ENCODE measurements around the gene INPP5K.
A peak's percentile ranks its signal among the peaks of the same experiment; 100 is the strongest.
"Not testable (repeated sequence)": the region's sequence is repeated elsewhere in the genome, so short reads cannot be mapped to it uniquely, and the experiment has no call there.

INPP5K gene

DNA sequence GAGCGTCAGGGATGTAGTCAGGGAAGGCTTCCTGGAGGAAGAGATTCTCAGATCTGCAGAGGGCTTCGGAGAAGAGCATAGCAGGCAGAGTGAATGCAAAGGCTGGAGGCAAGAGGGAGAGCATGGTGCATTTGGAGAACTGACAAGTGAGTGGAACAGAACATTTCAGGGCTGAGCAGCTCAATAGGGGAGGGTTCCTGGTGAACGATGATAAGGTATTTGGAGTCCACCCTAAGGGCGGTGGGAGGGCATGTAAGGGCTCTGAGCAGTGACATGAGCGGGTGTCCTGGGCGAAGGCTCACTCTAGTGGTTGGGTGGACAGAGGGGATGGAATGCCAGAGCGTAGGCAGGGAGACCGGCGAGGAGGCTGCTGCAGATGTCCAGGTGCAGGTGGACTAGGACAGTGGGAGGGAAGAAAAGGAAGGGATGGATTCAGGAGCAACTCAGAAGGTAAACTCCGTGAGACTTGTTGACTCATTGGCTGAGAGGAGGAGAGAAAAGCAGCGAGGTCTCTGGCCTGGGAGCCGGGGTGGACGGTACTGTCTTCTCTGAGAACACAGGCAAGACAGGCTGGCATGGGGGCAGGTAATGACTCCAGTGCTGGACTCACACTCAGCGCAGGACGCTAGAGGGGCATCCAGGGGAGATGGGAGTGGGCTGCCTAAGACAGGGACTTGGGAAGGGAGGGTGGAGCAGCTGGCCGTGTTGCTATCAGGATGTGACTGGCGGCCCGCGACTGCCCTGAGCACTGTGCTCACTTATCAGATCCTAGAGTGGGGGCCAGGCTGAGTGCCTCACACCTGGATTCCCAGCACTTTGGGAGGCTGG lies 47.6 kb upstream of the INPP5K start:
- Histone ChIP-seq H3K4me3 (ENCODE audit: low read depth, low read length) (no peak overlapping the region), H3K9me3 (ENCODE audit: control insufficient read depth, insufficient read depth, low read depth, low read length) (no peaks in the 10 kb centered on the region), H3K36me3 (ENCODE audit: control insufficient read depth in 2 of 2, insufficient read depth in 1 of 2, low read length in 2 of 2) (peaks cover 0 to 5% of the 10 kb centered on the region in 2 experiments; a peak in 1 of 3 replicates), H3K4me1 (ENCODE audit: control insufficient read depth, insufficient read depth, low read length) (peaks cover 6% of the 10 kb centered on the region), H3K27ac (ENCODE audit: extremely low read depth, low read depth, low read length) (no peak overlapping the region)
- CTCF ChIA-PET = interaction anchor here (0.7 to 1.8 kb wide), 3 partner anchors 10 to 450 kb away, joined by 3 to 10 read pairs (median 5); no protein-coding TSS in a partner anchor
- POLR2A ChIA-PET = no interaction called here
- TF ChIP-seq SP2 (tag by site-specific recombination; IDR thresholded peaks at IDR 0.05) (0 out of 2 replicates have a peak, but pooled peaks have one; percentile 22), ZNF785 (tag by site-specific recombination; IDR thresholded peaks at IDR 0.05) (no peak), ZNF600 (tag by site-specific recombination; IDR thresholded peaks at IDR 0.05) (peak; percentile 28; the same call in 1 of the 2 replicates), ZEB2 (tag by site-specific recombination; IDR thresholded peaks at IDR 0.05) (0 out of 2 replicates have a peak, but pooled peaks have one; percentile 24)

DNA sequence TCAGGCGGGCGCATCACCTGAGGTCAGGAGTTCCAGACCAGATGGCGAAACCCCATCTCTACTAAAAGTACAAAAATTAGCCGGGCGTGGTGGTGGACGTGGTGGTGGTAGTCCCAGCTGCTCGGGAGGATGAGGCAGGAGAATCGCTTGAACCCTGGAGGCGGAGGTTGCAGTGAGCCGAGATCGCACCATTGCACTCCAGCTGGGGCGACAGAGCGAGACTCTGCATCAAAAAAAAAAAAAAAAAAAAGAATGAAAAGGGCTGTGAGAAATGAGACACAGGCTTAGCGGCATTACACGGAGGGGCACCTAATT lies 47.0 kb upstream of the INPP5K start:
- POLR2A ChIA-PET; H3K9me3 ChIP-seq (ENCODE audit: control insufficient read depth, insufficient read depth, low read depth, low read length); H3K27ac ChIP-seq (ENCODE audit: extremely low read depth, low read depth, low read length); H3K4me1 ChIP-seq (ENCODE audit: control insufficient read depth, insufficient read depth, low read length); H3K36me3 ChIP-seq (ENCODE audit: control insufficient read depth in 2 of 2, insufficient read depth in 1 of 2, low read length in 2 of 2); H3K4me3 ChIP-seq (ENCODE audit: low read depth, low read length): not testable (repeated sequence)
- CTCF ChIA-PET = interaction anchor here (0.7 to 1.8 kb wide), 2 partner anchors 11 to 451 kb away, joined by 3 to 10 read pairs; no protein-coding TSS in a partner anchor

DNA sequence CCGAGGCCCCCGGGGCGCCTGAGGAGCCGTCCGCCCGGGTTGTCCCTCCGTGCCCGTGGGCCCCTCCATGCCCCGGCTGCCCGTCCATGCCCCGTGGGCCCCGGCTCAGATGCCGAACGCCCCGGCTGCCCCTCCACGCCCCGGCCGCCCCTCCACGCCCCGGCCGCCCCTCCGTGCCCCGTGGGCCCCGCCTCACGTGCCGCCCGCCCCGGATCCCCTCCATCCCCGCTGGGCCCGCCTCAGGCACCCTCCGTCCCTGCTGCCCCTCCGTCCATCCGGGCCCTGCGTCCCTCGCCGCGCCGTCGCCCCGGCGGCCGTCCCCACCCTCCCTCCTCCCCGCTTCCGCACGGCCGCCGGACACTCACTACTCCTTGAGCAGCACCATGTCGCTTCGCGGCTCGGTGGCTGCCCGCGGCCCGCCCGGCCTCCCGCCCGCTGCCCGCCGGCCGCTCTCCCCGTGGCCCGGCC lies 45.8 kb upstream of the INPP5K start:
- H3K4me1 ChIP-seq (ENCODE audit: control insufficient read depth, insufficient read depth, low read length) = peaks cover 6% of the 10 kb centered on the region
- CTCF ChIA-PET = interaction anchor here (1.8 kb wide), 1 partner anchor 12 kb away, joined by 10 read pairs; no protein-coding TSS in a partner anchor
- TF ChIP-seq ZNF146 (tag by site-specific recombination; IDR thresholded peaks at IDR 0.05) (no peak), SCRT1 (tag by site-specific recombination; IDR thresholded peaks at IDR 0.05; ENCODE audit: borderline replicate concordance) (no peak), ZNF768 (tag by site-specific recombination; IDR thresholded peaks at IDR 0.05) (no peak), ZNF596 (tag by site-specific recombination; IDR thresholded peaks at IDR 0.05) (no peak), GLI4 (tag by site-specific recombination; IDR thresholded peaks at IDR 0.05) (no peak)
- TF ChIP-seq, protein P1, sequence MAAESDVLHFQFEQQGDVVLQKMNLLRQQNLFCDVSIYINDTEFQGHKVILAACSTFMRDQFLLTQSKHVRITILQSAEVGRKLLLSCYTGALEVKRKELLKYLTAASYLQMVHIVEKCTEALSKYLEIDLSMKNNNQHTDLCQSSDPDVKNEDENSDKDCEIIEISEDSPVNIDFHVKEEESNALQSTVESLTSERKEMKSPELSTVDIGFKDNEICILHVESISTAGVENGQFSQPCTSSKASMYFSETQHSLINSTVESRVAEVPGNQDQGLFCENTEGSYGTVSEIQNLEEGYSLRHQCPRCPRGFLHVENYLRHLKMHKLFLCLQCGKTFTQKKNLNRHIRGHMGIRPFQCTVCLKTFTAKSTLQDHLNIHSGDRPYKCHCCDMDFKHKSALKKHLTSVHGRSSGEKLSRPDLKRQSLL (tag by site-specific recombination; IDR thresholded peaks at IDR 0.05) = no peak
- POLR2A ChIA-PET = interaction anchor here (0.6 to 1.0 kb wide), 5 partner anchors 9 to 154 kb away, joined by 3 to 10 read pairs (median 4); partner anchors contain the start of gene INPP5K
- H3K27ac ChIP-seq (ENCODE audit: extremely low read depth, low read depth, low read length) = peak overlapping the region; percentile 87
- H3K9me3 ChIP-seq (ENCODE audit: control insufficient read depth, insufficient read depth, low read depth, low read length) = no peaks in the 10 kb centered on the region
- peaks cover 7 to 18% of the 10 kb centered on the region in 2 experiments; a peak in 2 of 3 replicates for H3K36me3 ChIP-seq (ENCODE audit: control insufficient read depth in 2 of 2, insufficient read depth in 1 of 2, low read length in 2 of 2)
- H3K4me3 ChIP-seq (ENCODE audit: low read depth, low read length) = peak overlapping the region; percentile 86

DNA sequence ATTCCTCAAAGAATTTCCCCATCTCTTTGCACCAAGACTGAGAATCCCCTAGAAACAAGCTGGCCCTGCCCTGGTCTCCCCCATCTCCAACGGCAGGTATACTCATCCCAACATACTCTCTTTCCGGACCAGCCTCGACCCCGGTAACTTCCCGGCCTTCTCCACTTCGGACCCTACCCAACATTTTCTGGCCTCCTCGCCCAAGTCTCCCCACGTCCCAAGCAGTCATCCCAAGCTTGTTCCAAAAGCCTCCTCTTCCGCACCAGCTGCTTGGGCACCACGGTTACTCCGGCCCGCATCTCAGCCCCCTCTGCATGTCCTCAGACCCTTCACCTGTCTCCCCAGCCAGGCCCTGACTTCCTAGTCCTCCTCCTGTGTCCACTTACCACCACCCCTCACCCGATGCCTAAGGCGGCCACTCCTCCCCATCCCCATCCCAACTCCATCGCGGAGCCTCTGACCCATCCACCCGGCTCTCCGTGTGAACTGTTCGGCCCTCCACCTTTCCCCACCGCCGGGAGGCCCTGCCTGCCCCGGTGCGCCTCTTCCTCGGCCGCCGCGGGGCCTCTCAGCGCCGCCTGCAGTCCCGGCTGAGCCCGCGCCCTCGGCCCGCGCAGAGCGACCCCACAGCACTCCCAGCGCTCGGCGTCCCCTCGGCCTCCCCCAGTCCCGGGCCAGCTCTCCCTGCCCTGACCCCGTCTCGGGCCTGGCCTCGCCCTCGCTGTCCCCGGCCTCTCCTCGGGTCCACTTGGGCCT lies 45.2 kb upstream of the INPP5K start:
- H3K27ac ChIP-seq (ENCODE audit: extremely low read depth, low read depth, low read length) = peak overlapping the region; percentile 57; the same call in 1 of the 2 replicates
- ChIA-PET CTCF (interaction anchor here (0.6 to 1.5 kb wide), 5 partner anchors 13 to 263 kb away, joined by 3 to 6 read pairs (median 4); no protein-coding TSS in a partner anchor), POLR2A (interaction anchor here (0.9 to 1.2 kb wide), 2 partner anchors 153 to 155 kb away, joined by 3 to 4 read pairs; no protein-coding TSS in a partner anchor)
- H3K9me3 ChIP-seq (ENCODE audit: control insufficient read depth, insufficient read depth, low read depth, low read length) = no peaks in the 10 kb centered on the region
- peaks cover 6% of the 10 kb centered on the region for H3K4me1 ChIP-seq (ENCODE audit: control insufficient read depth, insufficient read depth, low read length)
- peak overlapping the region; percentile 86 for H3K4me3 ChIP-seq (ENCODE audit: low read depth, low read length)
- peaks cover 10 to 23% of the 10 kb centered on the region in 2 experiments; a peak in 2 of 3 replicates for H3K36me3 ChIP-seq (ENCODE audit: control insufficient read depth in 2 of 2, insufficient read depth in 1 of 2, low read length in 2 of 2)
- TF ChIP-seq, protein P2, sequence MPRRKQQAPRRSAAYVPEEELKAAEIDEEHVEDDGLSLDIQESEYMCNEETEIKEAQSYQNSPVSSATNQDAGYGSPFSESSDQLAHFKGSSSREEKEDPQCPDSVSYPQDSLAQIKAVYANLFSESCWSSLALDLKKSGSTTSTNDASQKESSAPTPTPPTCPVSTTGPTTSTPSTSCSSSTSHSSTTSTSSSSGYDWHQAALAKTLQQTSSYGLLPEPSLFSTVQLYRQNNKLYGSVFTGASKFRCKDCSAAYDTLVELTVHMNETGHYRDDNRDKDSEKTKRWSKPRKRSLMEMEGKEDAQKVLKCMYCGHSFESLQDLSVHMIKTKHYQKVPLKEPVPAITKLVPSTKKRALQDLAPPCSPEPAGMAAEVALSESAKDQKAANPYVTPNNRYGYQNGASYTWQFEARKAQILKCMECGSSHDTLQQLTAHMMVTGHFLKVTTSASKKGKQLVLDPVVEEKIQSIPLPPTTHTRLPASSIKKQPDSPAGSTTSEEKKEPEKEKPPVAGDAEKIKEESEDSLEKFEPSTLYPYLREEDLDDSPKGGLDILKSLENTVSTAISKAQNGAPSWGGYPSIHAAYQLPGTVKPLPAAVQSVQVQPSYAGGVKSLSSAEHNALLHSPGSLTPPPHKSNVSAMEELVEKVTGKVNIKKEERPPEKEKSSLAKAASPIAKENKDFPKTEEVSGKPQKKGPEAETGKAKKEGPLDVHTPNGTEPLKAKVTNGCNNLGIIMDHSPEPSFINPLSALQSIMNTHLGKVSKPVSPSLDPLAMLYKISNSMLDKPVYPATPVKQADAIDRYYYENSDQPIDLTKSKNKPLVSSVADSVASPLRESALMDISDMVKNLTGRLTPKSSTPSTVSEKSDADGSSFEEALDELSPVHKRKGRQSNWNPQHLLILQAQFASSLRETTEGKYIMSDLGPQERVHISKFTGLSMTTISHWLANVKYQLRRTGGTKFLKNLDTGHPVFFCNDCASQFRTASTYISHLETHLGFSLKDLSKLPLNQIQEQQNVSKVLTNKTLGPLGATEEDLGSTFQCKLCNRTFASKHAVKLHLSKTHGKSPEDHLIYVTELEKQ (tag by site-specific recombination; IDR thresholded peaks at IDR 0.05; ENCODE audit: borderline replicate concordance) = no peak
- TF ChIP-seq ZNF510 (tag by site-specific recombination; IDR thresholded peaks at IDR 0.05; ENCODE audit: insufficient replicate concordance) (no peak), SP2 (tag by site-specific recombination; IDR thresholded peaks at IDR 0.05) (no peak), ZNF133 (tag by site-specific recombination; IDR thresholded peaks at IDR 0.05) (no peak), ZNF416 (tag by site-specific recombination; IDR thresholded peaks at IDR 0.05) (no peak), ZNF48 (tag by site-specific recombination; IDR thresholded peaks at IDR 0.05) (no peak), ZNF677 (tag by site-specific recombination; IDR thresholded peaks at IDR 0.05) (peak; percentile 52), ZNF174 (tag by site-specific recombination; IDR thresholded peaks at IDR 0.05) (no peak)
- TF ChIP-seq, protein P3, sequence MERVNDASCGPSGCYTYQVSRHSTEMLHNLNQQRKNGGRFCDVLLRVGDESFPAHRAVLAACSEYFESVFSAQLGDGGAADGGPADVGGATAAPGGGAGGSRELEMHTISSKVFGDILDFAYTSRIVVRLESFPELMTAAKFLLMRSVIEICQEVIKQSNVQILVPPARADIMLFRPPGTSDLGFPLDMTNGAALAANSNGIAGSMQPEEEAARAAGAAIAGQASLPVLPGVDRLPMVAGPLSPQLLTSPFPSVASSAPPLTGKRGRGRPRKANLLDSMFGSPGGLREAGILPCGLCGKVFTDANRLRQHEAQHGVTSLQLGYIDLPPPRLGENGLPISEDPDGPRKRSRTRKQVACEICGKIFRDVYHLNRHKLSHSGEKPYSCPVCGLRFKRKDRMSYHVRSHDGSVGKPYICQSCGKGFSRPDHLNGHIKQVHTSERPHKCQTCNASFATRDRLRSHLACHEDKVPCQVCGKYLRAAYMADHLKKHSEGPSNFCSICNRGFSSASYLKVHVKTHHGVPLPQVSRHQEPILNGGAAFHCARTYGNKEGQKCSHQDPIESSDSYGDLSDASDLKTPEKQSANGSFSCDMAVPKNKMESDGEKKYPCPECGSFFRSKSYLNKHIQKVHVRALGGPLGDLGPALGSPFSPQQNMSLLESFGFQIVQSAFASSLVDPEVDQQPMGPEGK (tag by site-specific recombination; IDR thresholded peaks at IDR 0.05) = no peak

Data from HEK293 (cell line).